Peyer's patch (tissue), 4 donors: ENCODE measurements around the gene GTF2F2. TPM values are rescaled to one million over a fixed set of nuclear protein-coding genes. Genes with fewer than 3 reads are reported as not detected.

Experiments
- DNase-seq, 3 donors: peaks; one replicate each; pipeline ENCODE4 v3.0.0-alpha.2; 2017 to 2019
- H3K27ac ChIP-seq, 4 donors: fragments of 200-600 bp; sonication (generic); one replicate each; pipeline ENCODE4 v1.5.1; 2016 to 2019
- H3K27me3 ChIP-seq, 2 donors: fragments of 200-600 bp; sonication (generic); one replicate each; pipeline ENCODE4 v1.5.1; 2019
- H3K36me3 ChIP-seq, 3 donors: fragments of 200-600 bp; sonication (generic); one replicate each; pipeline ENCODE4 v1.5.1; 2016 to 2019
- H3K4me1 ChIP-seq, 4 donors: fragments of 200-600 bp; sonication (generic); one replicate each; pipeline ENCODE4 v1.5.1; 2016 to 2019
- H3K4me3 ChIP-seq, 4 donors: fragments of 200-600 bp; sonication (generic); 1 replicate in 3 of 4; 2 replicates in 1 of 4; pipeline ENCODE4 v1.5.1; 2016 to 2019; ENCODE audit warnings: mild to moderate bottlenecking in 1 of 4
- H3K9me3 ChIP-seq, 4 donors: fragments of 200-600 bp; sonication (generic); one replicate each; pipeline ENCODE4 v1.5.1; 2016 to 2019; ENCODE audit warnings: mild to moderate bottlenecking in 1 of 4
- POLR2A ChIP-seq, 2 donors: fragments of 450-650 bp; IDR thresholded peaks; one replicate each; pipeline ENCODE4 v1.5.1; 2017; ENCODE audit warnings: antibody characterized with exemption in 2 of 2, mild to moderate bottlenecking in 2 of 2, moderate library complexity in 2 of 2
- total RNA-seq, 4 donors: library from RNA; depleted of rRNA; stranded (reverse); fragments of >200 nt; gene quantifications; one replicate each; pipeline ENCODE4 v1.1.0, GENCODE V29; 2016
- TF ChIP-seq, protein P1 (sequence below), 6 experiments: fragments of 450-650 bp in 4 of 6; fragments of 200-600 bp in 2 of 6; sonication (generic) in 1 of 6; IDR thresholded peaks; one replicate each; pipeline ENCODE4 v1.5.1; 2017 to 2019; ENCODE audit warnings: antibody characterized with exemption in 6 of 6, mild to moderate bottlenecking in 3 of 6, moderate library complexity in 1 of 6

GTF2F2 gene
- total RNA-seq, 4 donors from 2014 or later: 8.2 to 14.0 (median 12.4) TPM

DNA sequence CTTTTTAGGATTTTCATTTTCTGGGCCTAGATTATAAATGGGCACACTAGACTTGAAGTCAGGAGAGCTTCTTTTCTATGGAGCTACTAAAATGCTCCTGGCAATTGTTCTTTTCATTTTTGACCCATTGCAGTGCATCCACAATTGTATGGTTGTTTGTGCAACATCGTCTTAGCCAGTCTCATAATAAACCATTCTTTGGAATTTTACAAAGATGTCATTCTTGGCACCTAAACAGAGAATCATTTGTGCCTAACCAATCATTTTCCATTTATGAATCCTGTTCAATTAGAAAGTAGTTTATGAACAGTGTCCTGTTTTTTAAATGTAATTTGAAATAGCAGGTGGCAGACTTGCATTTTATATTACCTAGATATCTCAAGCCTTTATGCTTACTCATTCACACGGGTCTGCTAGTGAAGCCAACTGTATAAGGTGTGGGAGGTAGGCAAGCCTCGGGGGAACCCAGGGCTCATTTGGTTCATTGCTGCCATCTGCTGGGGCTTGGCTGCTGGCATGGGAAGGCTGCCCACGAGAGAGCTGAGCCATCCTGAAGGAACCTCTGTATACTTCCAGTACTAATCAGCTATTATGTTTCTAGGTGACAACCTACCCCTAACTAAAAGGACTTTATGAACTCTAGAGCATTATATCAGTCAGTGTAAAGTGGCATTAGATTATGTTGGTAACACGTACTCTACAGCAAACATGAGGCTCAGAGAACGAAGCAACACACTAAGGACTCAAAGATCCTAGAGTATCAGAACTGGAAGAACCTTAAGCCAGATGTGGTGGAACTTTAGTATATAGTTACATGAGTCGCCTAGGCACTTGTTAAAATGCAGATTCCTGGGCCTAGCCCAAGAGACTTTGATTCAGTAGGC is 160.7 kb downstream of the GTF2F2 start:
- DNase-seq: peak in 2 of 3 donors; percentile 79 to 83
- Histone ChIP-seq H3K4me3 (no peak overlapping the region), H3K27ac (no peak overlapping the region), H3K4me1 (peaks cover 0 to 6% (median 0%) of the 10 kb centered on the region in 4 donors), H3K9me3 (no peaks in the 10 kb centered on the region), H3K36me3 (peaks cover 0 to 6% (median 0%) of the 10 kb centered on the region in 3 donors), H3K27me3 (no peaks in the 10 kb centered on the region)
- TF ChIP-seq POLR2A (IDR thresholded peaks at IDR 0.05): no peak
- TF ChIP-seq, protein P1, sequence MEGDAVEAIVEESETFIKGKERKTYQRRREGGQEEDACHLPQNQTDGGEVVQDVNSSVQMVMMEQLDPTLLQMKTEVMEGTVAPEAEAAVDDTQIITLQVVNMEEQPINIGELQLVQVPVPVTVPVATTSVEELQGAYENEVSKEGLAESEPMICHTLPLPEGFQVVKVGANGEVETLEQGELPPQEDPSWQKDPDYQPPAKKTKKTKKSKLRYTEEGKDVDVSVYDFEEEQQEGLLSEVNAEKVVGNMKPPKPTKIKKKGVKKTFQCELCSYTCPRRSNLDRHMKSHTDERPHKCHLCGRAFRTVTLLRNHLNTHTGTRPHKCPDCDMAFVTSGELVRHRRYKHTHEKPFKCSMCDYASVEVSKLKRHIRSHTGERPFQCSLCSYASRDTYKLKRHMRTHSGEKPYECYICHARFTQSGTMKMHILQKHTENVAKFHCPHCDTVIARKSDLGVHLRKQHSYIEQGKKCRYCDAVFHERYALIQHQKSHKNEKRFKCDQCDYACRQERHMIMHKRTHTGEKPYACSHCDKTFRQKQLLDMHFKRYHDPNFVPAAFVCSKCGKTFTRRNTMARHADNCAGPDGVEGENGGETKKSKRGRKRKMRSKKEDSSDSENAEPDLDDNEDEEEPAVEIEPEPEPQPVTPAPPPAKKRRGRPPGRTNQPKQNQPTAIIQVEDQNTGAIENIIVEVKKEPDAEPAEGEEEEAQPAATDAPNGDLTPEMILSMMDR (IDR thresholded peaks at IDR 0.05): peak in 4 of 6 experiments; percentile 41 to 82 (median 80)

GRCh38 chr13:45282994-45283393 is 162.7 kb downstream of the GTF2F2 start:
- no peak for DNase-seq
- Histone ChIP-seq H3K4me1 (peaks cover 0 to 5% (median 0%) of the 10 kb centered on the region in 4 donors), H3K27ac (no peak overlapping the region), H3K9me3 (no peaks in the 10 kb centered on the region), H3K27me3 (no peaks in the 10 kb centered on the region), H3K4me3 (no peak overlapping the region), H3K36me3 (peaks cover 0 to 6% (median 0%) of the 10 kb centered on the region in 3 donors)
- TF ChIP-seq, protein P1 (IDR thresholded peaks at IDR 0.05): no peak
- TF ChIP-seq POLR2A (IDR thresholded peaks at IDR 0.05): no peak

GRCh38 chr13:45289936-45290563 is 169.7 kb downstream of the GTF2F2 start:
- Histone ChIP-seq H3K9me3 (no peaks in the 10 kb centered on the region), H3K4me3 (no peak overlapping the region), H3K27ac (no peak overlapping the region), H3K4me1 (no peaks in the 10 kb centered on the region), H3K27me3 (no peaks in the 10 kb centered on the region), H3K36me3 (peaks cover 0 to 6% (median 0%) of the 10 kb centered on the region in 3 donors)
- no peak for DNase-seq
- TF ChIP-seq, protein P1 (IDR thresholded peaks at IDR 0.05): no peak
- TF ChIP-seq POLR2A (IDR thresholded peaks at IDR 0.05): no peak

GRCh38 chr13:45292176-45292575 is 171.9 kb downstream of the GTF2F2 start:
- TF ChIP-seq, protein P1 (IDR thresholded peaks at IDR 0.05): no peak
- TF ChIP-seq POLR2A (IDR thresholded peaks at IDR 0.05): no peak
- Histone ChIP-seq H3K9me3 (no peaks in the 10 kb centered on the region), H3K4me1 (no peaks in the 10 kb centered on the region), H3K36me3 (no peaks in the 10 kb centered on the region), H3K27ac (no peak overlapping the region), H3K27me3 (no peaks in the 10 kb centered on the region), H3K4me3 (no peak overlapping the region)
- DNase-seq: no peak

DNA sequence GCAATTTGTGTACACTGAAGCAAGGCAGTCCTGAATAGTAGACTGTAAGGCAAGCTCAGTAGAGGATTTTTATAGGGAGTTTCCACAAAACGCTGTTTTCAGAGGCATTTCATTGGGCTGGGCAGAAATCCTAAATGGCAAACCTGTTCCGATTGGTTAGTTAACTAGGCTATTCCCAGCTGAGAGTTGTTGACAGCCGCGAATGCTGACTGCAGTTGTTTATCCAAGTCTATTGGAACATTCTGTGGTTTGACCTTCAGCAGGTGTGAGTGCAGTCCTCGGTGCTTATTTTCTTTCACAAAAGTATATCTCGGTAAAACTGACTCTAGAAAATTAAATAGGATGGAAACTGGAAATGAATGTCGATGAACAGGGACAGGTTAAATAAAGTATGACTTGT is 175.2 kb downstream of the GTF2F2 start:
- Histone ChIP-seq H3K27me3 (no peaks in the 10 kb centered on the region), H3K27ac (no peak overlapping the region), H3K4me3 (no peak overlapping the region), H3K9me3 (no peaks in the 10 kb centered on the region), H3K36me3 (no peaks in the 10 kb centered on the region), H3K4me1 (no peaks in the 10 kb centered on the region)
- DNase-seq: no peak
- no peak for TF ChIP-seq POLR2A (IDR thresholded peaks at IDR 0.05)
- TF ChIP-seq, protein P1 (IDR thresholded peaks at IDR 0.05): no peak
